ENCODE results near the gene VAV2. TPM values are rescaled to one million over a fixed set of nuclear protein-coding genes. Genes with fewer than 3 reads are reported as not detected.

Gene VAV2
- total RNA-seq, 1 experiment from 2014 or later, result 24.7 TPM

DNA sequence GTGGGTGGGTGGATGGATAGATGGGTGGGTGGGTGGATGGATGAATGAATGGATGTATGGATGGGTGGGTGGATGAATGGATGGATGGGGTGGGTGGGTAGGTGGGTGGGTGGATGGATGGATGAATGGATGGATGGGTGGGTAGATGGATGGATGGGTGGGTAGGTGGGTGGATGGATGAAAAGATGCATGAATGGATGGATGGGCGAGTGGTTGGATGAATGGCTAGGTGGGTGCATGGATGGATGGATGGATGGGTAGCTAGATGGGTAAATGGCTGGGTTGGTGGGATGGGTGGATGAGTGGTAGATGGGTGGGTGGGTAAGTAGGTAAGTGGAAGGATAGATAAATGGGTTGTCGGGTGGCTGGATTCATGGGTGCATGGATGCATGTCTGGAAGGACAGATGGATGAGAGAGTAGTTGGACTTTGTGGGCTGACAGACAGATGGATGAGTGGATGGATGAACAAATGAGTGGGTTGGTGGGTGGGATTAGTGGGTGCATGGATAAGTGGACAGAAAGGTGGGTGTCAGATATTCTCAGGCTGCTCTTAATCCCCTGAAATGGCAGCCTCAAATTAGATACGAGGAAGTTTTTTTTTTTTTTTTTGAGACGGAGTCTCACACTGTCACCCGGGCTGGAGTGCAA, 153.1 kb downstream of the VAV2 start:
- ChIA-PET POLR2A (no interaction called here), CTCF (no interaction called here)
- in situ Hi-C loops (cut with HindIII; ENCODE audit: low pct_unique_long_range_greater_than_20kb, low sequenced_read_pairs), result no loop called here

DNA sequence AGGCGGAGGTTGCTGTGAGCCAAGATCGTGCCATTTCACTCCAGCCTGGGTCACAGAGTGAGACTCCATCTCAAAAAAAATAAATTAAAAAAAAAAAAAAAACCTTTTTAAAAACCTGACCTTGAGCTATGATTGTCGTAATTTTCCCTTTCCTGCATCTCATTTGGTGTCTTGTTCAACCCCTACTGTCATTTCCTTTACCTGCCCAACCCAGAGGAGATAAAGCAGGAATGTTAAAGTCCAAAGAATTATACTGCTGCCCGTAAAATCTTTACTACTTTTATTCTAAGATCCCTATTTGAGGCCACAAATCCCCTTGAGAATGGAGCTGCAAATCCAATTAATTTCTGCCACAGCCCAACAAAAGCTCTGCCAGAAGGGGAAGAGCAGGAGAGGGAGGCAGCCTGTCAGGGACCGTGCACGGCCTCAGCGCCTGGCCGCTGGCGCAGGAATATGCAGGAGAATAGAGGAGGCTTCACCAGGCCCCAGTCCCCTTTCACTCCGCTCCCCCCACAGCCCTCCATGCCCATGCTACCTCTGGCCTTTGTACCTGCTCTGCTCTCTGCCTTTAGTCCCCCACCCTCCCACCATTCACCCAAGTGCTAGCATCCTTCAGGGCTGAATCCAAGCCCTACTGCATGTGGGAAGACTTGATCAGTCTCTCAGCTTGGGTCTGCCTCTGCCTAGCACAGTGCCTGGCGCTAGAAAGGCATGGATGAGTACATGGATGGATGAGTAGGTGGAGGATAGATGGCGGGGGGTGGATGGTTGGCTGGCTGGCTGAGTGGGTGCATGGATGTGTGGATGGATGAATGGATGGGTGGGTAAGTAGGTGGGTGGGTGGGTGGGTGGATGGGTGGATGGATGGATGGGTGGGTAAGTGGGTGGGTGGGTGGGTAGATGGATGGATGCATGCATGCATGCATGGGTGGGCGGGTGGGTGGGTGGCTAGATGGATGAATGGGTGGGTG, 154.2 kb downstream of the VAV2 start:
- Histone ChIP-seq H3K4me1 (ENCODE audit: control insufficient read depth, insufficient read depth, low read length) (no peaks in the 10 kb centered on the region), H3K27ac (ENCODE audit: low read length) (no peak overlapping the region), H3K9me3 (ENCODE audit: control insufficient read depth, insufficient read depth, low read depth, low read length) (no peaks in the 10 kb centered on the region), H3K4me3 (ENCODE audit: low read depth in 2 of 2, low read length in 2 of 2) (no peak overlapping the region), H3K27me3 (ENCODE audit: control insufficient read depth, insufficient read depth, low read length) (no peaks in the 10 kb centered on the region), H3K36me3 (ENCODE audit: control insufficient read depth, insufficient read depth, low read length) (no peaks in the 10 kb centered on the region)
- BruUV-seq (replicated peaks), result no TSS peak
- ChIA-PET POLR2A (interaction anchor here (0.6 kb wide), 1 partner anchor 57 kb away, joined by 4 read pairs; no protein-coding TSS in a partner anchor), CTCF (no interaction called here)
- in situ Hi-C loops (cut with HindIII; ENCODE audit: low pct_unique_long_range_greater_than_20kb, low sequenced_read_pairs), result no loop called here
- TF ChIP-seq, protein P1, sequence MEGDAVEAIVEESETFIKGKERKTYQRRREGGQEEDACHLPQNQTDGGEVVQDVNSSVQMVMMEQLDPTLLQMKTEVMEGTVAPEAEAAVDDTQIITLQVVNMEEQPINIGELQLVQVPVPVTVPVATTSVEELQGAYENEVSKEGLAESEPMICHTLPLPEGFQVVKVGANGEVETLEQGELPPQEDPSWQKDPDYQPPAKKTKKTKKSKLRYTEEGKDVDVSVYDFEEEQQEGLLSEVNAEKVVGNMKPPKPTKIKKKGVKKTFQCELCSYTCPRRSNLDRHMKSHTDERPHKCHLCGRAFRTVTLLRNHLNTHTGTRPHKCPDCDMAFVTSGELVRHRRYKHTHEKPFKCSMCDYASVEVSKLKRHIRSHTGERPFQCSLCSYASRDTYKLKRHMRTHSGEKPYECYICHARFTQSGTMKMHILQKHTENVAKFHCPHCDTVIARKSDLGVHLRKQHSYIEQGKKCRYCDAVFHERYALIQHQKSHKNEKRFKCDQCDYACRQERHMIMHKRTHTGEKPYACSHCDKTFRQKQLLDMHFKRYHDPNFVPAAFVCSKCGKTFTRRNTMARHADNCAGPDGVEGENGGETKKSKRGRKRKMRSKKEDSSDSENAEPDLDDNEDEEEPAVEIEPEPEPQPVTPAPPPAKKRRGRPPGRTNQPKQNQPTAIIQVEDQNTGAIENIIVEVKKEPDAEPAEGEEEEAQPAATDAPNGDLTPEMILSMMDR (IDR thresholded peaks at IDR 0.05), result no peak
- no peak for TF ChIP-seq POLR2AphosphoS5 (IDR thresholded peaks at IDR 0.05; ENCODE audit: low read depth, low read length)
- no peak for TF ChIP-seq SIN3A (IDR thresholded peaks at IDR 0.05; ENCODE audit: borderline replicate concordance, insufficient read depth, low read depth, low read length)
- TF ChIP-seq, protein P2, sequence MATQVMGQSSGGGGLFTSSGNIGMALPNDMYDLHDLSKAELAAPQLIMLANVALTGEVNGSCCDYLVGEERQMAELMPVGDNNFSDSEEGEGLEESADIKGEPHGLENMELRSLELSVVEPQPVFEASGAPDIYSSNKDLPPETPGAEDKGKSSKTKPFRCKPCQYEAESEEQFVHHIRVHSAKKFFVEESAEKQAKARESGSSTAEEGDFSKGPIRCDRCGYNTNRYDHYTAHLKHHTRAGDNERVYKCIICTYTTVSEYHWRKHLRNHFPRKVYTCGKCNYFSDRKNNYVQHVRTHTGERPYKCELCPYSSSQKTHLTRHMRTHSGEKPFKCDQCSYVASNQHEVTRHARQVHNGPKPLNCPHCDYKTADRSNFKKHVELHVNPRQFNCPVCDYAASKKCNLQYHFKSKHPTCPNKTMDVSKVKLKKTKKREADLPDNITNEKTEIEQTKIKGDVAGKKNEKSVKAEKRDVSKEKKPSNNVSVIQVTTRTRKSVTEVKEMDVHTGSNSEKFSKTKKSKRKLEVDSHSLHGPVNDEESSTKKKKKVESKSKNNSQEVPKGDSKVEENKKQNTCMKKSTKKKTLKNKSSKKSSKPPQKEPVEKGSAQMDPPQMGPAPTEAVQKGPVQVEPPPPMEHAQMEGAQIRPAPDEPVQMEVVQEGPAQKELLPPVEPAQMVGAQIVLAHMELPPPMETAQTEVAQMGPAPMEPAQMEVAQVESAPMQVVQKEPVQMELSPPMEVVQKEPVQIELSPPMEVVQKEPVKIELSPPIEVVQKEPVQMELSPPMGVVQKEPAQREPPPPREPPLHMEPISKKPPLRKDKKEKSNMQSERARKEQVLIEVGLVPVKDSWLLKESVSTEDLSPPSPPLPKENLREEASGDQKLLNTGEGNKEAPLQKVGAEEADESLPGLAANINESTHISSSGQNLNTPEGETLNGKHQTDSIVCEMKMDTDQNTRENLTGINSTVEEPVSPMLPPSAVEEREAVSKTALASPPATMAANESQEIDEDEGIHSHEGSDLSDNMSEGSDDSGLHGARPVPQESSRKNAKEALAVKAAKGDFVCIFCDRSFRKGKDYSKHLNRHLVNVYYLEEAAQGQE (IDR thresholded peaks at IDR 0.05; ENCODE audit: insufficient read depth in 1 of 2, low read depth in 2 of 2, low read length in 1 of 2), result no peak
- TF ChIP-seq TCF7L2 (IDR thresholded peaks at IDR 0.05; ENCODE audit: low read depth, low read length), result no peak
- ATAC-seq (no peak), DNase-seq (ENCODE audit: low read depth, low spot score) (no peak)
- intact Hi-C loops (cut with micrococcal nuclease; ENCODE audit: unreplicated experiment), result no loop called here

More for the DNA sequence above, 153.1 kb downstream of the VAV2 start:
- TF ChIP-seq TCF7L2 (IDR thresholded peaks at IDR 0.05; ENCODE audit: low read depth, low read length) (no peak), POLR2AphosphoS5 (IDR thresholded peaks at IDR 0.05; ENCODE audit: low read depth, low read length) (no peak), SIN3A (IDR thresholded peaks at IDR 0.05; ENCODE audit: borderline replicate concordance, insufficient read depth, low read depth, low read length) (no peak)
- TF ChIP-seq, protein P1 (IDR thresholded peaks at IDR 0.05), result no peak
- TF ChIP-seq, protein P2 (IDR thresholded peaks at IDR 0.05; ENCODE audit: insufficient read depth in 1 of 2, low read depth in 2 of 2, low read length in 1 of 2), result no peak
- ATAC-seq (no peak), DNase-seq (ENCODE audit: low read depth, low spot score) (no peak)
- Histone ChIP-seq H3K9me3 (ENCODE audit: control insufficient read depth, insufficient read depth, low read depth, low read length) (no peaks in the 10 kb centered on the region), H3K4me1 (ENCODE audit: control insufficient read depth, insufficient read depth, low read length) (no peaks in the 10 kb centered on the region), H3K36me3 (ENCODE audit: control insufficient read depth, insufficient read depth, low read length) (no peaks in the 10 kb centered on the region), H3K4me3 (ENCODE audit: low read depth in 2 of 2, low read length in 2 of 2) (no peak overlapping the region), H3K27ac (ENCODE audit: low read length) (no peak overlapping the region), H3K27me3 (ENCODE audit: control insufficient read depth, insufficient read depth, low read length) (no peaks in the 10 kb centered on the region)
- intact Hi-C loops (cut with micrococcal nuclease; ENCODE audit: unreplicated experiment), result no loop called here
- BruUV-seq (replicated peaks), result no TSS peak
